WTC11 (cell line): ENCODE measurements around the gene SLC2A11. TPM values are rescaled to one million over a fixed set of nuclear protein-coding genes. Genes with fewer than 3 reads are reported as not detected.

Experiments
- ATAC-seq: fragments of 200-7000 bp; cut with Tn5 transposase; 2 replicates; pipeline ENCODE4 v1.10.0; 2021; ENCODE audit warnings: mild to moderate bottlenecking, moderate library complexity
- CTCF ChIA-PET: fragments of 300-600 bp; sonication (Branson Sonifier 250); formaldehyde crosslinking; loops from one replicate; lab custom pipeline; 2021; ENCODE audit warnings: antibody characterized with exemption; lab: Charles Lee
- POLR2A ChIA-PET: fragments of 350-600 bp; sonication (Branson Sonifier 250); formaldehyde crosslinking; loops from one replicate; lab custom pipeline; 2021; ENCODE audit warnings: antibody characterized with exemption; lab: Charles Lee
- DNase-seq: peaks from one replicate; pipeline ENCODE4 v3.0.0; 2021; ENCODE audit warnings: low spot score
- H3K27ac Mint-ChIP-seq: 2 replicates; pipeline ENCODE4 v1.8.0; 2021; ENCODE audit warnings: mixed read lengths
- H3K27me3 Mint-ChIP-seq: 2 replicates; pipeline ENCODE4 v1.8.0; 2021; ENCODE audit warnings: low read depth, mild to moderate bottlenecking, moderate library complexity, mixed read lengths
- H3K36me3 Mint-ChIP-seq: 2 replicates; pipeline ENCODE4 v1.8.0; 2021; ENCODE audit warnings: mixed read lengths
- H3K4me1 Mint-ChIP-seq: 2 replicates; pipeline ENCODE4 v1.8.0; 2022; ENCODE audit warnings: mixed read lengths
- H3K4me3 Mint-ChIP-seq: 2 replicates; pipeline ENCODE4 v1.8.0; 2021; ENCODE audit warnings: mild to moderate bottlenecking, moderate library complexity, mixed read lengths
- H3K9me3 Mint-ChIP-seq: 2 replicates; pipeline ENCODE4 v1.8.0; 2021; ENCODE audit warnings: mixed read lengths
- CREM ChIP-seq: sonication (generic); formaldehyde crosslinking; IDR thresholded peaks from 2 replicates; pipeline ENCODE4 v1.8.1; 2022; ENCODE audit warnings: mild to moderate bottlenecking, missing genetic modification reagents, moderate library complexity
- CTCF ChIP-seq: fragments of 200-600 bp; IDR thresholded peaks from 2 replicates; pipeline ENCODE4 v1.8.0; 2022; ENCODE audit warnings: antibody characterized with exemption
- ERG ChIP-seq: fragments of 250-450 bp; sonication (Bioruptor Pico); IDR thresholded peaks from 2 replicates; pipeline ENCODE4 v1.8.0; 2021; ENCODE audit warnings: mild to moderate bottlenecking
- GTF2I ChIP-seq: fragments of 250-450 bp; sonication (Bioruptor Pico); conservative IDR thresholded peaks from 2 replicates; pipeline ENCODE4 v1.4.0; 2021; ENCODE audit warnings: mild to moderate bottlenecking
- IRF1 ChIP-seq: sonication (generic); formaldehyde crosslinking; IDR thresholded peaks from 2 replicates; pipeline ENCODE4 v1.8.0; 2023; ENCODE audit warnings: missing genetic modification reagents
- KAT7 ChIP-seq: sonication (generic); formaldehyde crosslinking; IDR thresholded peaks from 2 replicates; pipeline ENCODE4 v1.8.1; 2023; ENCODE audit warnings: missing genetic modification reagents, mild to moderate bottlenecking, borderline replicate concordance
- MXD4 ChIP-seq: fragments of 250-450 bp; sonication (Bioruptor Pico); IDR thresholded peaks from 2 replicates; pipeline ENCODE4 v1.8.0; 2021; ENCODE audit warnings: mild to moderate bottlenecking, moderate library complexity, borderline replicate concordance
- MYBL2 ChIP-seq: sonication (generic); formaldehyde crosslinking; IDR thresholded peaks from 2 replicates; pipeline ENCODE4 v1.8.1; 2023; ENCODE audit warnings: mild to moderate bottlenecking, moderate library complexity, missing genetic modification reagents
- NR2C2 ChIP-seq: sonication (generic); formaldehyde crosslinking; IDR thresholded peaks from 2 replicates; pipeline ENCODE4 v1.8.0; 2022; ENCODE audit warnings: mild to moderate bottlenecking, missing genetic modification reagents
- PRRX2 ChIP-seq: fragments of 250-450 bp; sonication (Bioruptor Pico); IDR thresholded peaks from 2 replicates; pipeline ENCODE4 v1.8.0; 2021; ENCODE audit warnings: mild to moderate bottlenecking
- SOX15 ChIP-seq: fragments of 250-450 bp; sonication (Bioruptor Pico); IDR thresholded peaks from 2 replicates; pipeline ENCODE4 v1.9.0; 2021; ENCODE audit warnings: mild to moderate bottlenecking
- TEAD4 ChIP-seq: sonication (generic); formaldehyde crosslinking; IDR thresholded peaks from 2 replicates; pipeline ENCODE4 v1.8.0; 2022; ENCODE audit warnings: mild to moderate bottlenecking, missing genetic modification reagents
- USF1 ChIP-seq: sonication (generic); formaldehyde crosslinking; IDR thresholded peaks from 2 replicates; pipeline ENCODE4 v1.8.0; 2022; ENCODE audit warnings: mild to moderate bottlenecking, missing genetic modification reagents
- ZBTB43 ChIP-seq: sonication (generic); formaldehyde crosslinking; IDR thresholded peaks from 2 replicates; pipeline ENCODE4 v1.8.1; 2023; ENCODE audit warnings: mild to moderate bottlenecking, missing genetic modification reagents
- ZNF263 ChIP-seq: sonication (generic); formaldehyde crosslinking; IDR thresholded peaks from 2 replicates; pipeline ENCODE4 v1.8.1; 2022; ENCODE audit warnings: low read depth, mild to moderate bottlenecking, moderate library complexity, missing genetic modification reagents
- ZNF396 ChIP-seq: fragments of 250-450 bp; sonication (Bioruptor Pico); IDR thresholded peaks from 2 replicates; pipeline ENCODE4 v1.8.0; 2021; ENCODE audit warnings: mild to moderate bottlenecking, moderate library complexity, borderline replicate concordance
- total RNA-seq: library from RNA; stranded (reverse); gene quantifications from 3 replicates; pipeline ENCODE4 v1.2.3, GENCODE V29; 2021
- TF ChIP-seq, protein P1 (sequence below): fragments of 250-450 bp; sonication (Bioruptor Pico); conservative IDR thresholded peaks from 2 replicates; pipeline ENCODE4 v1.9.0; 2021; ENCODE audit warnings: mild to moderate bottlenecking
- TF ChIP-seq, protein P2 (sequence below): fragments of 250-450 bp; sonication (Bioruptor Pico); IDR thresholded peaks from 2 replicates; pipeline ENCODE4 v1.9.0; 2021; ENCODE audit warnings: mild to moderate bottlenecking

SLC2A11 gene
- total RNA-seq, 1 experiment from 2014 or later: 19.9 TPM

DNA sequence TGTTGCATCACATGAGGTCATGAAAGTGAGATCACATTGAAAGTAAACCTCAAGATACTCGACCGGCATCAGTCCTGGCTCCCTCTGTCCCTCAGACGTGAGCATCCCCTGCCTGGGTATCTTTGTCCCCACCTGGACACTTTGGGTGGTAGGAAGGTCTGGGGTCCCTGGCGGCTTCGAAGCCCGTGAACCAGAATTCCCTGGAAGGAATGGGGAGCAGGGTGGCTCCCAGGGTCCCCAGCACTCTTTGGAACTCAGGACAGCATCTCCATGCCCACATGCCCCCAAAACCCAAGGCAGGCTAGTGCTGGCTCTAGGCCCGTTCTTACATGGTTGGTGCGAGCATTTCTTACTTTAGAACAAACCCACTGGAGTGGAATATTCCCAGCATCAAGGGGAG, 26.4 kb upstream of the SLC2A11 start (continued):
- no peak for TF ChIP-seq ZBTB43 (CRISPR knock-in tag)
- no peak for TF ChIP-seq IRF1 (CRISPR knock-in tag)
- TF ChIP-seq CTCF: no peak
- TF ChIP-seq GTF2I (CRISPR knock-in tag): no peak
- no peak for TF ChIP-seq ZNF396 (CRISPR knock-in tag)
- TF ChIP-seq TEAD4 (CRISPR knock-in tag): no peak
- no peak for TF ChIP-seq CREM (CRISPR knock-in tag)

DNA sequence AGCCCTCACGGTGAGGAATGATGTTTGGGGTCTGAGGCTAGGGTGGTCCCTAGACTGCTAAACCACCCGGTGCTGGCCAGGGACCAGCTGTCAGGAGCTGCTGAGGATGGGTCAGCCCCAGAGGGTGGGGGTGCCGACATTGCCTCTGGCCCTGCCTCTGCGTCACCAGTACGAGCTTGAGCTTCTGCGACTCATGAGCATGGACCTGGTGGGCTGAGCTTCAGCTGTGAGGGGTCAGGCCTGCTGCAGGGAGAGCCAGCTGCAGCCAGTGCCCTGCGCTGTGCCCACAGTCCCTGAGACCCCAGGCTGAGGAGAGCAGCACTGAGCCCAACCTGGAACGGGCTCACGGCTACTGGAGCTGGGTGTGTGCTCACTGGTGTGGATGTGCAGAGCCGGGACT, 25.9 kb upstream of the SLC2A11 start:
- Mint-ChIP-seq H3K4me1 (no peaks in the 10 kb centered on the region), H3K27ac (no peak overlapping the region), H3K27me3 (no peaks in the 10 kb centered on the region), H3K4me3 (no peak overlapping the region), H3K36me3 (peaks cover 35% of the 10 kb centered on the region), H3K9me3 (no peaks in the 10 kb centered on the region)
- TF ChIP-seq, protein P1, sequence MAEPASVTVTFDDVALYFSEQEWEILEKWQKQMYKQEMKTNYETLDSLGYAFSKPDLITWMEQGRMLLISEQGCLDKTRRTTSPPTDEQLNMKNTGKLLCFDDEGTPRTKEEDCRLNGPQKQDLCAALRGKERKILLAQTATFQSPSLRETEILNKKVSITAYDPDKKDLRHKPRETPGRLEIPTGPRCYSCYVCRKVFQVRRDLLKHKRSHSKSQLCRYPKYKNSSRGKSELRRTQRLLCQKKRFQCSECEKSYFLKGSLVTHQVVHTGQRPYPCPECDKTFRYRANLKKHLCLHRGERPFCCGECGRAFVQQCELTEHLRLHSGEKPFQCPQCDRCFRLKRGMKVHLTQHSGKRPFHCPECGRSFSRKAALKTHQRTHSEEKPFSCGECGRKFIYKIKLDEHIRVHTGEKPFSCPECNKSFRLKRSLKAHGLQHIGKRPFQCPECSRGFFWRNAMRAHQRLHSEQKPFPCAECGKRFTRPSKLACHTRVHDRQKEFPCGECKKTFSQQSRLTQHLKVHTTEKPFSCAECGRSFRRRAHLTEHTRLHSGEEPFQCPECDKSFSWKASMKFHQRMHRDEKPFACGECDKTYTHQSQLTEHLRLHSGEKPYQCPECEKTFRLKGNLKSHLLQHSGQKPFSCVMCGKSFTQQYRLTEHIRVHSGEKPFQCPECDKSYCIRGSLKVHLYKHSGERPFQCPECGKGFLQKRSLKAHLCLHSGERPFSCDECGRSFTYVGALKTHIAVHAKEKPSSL (CRISPR knock-in tag): no peak
- no peak for TF ChIP-seq ZNF263 (CRISPR knock-in tag)
- TF ChIP-seq MXD4 (CRISPR knock-in tag): no peak
- TF ChIP-seq PRRX2: no peak
- no peak for TF ChIP-seq USF1 (CRISPR knock-in tag)
- TF ChIP-seq SOX15 (CRISPR knock-in tag): no peak
- TF ChIP-seq, protein P2, sequence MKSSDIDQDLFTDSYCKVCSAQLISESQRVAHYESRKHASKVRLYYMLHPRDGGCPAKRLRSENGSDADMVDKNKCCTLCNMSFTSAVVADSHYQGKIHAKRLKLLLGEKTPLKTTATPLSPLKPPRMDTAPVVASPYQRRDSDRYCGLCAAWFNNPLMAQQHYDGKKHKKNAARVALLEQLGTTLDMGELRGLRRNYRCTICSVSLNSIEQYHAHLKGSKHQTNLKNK: no peak
- TF ChIP-seq KAT7 (CRISPR knock-in tag): no peak
- no peak for TF ChIP-seq ERG (CRISPR knock-in tag)
- no peak for TF ChIP-seq NR2C2
- no peak for TF ChIP-seq MYBL2 (CRISPR knock-in tag)
- no peak for TF ChIP-seq TEAD4 (CRISPR knock-in tag)
- CTCF ChIA-PET: no interaction called here
- DNase-seq (no peak), ATAC-seq (no peak)
- POLR2A ChIA-PET: no interaction called here
